Limb (tissue), 2 donors: ENCODE measurements around the gene ANGEL2.

Experiments used
- DNase-seq, 2 donors: peaks; one replicate each; pipeline ENCODE4 v3.0.0-alpha.2; 2016; ENCODE audit errors: extremely low spot score in 2 of 2

ANGEL2 gene

GRCh38 chr1:212951947-212952640, 63.6 kb downstream of the ANGEL2 start:
- DNase-seq, result no peak

GRCh38 chr1:212951126-212951946, 64.3 kb downstream of the ANGEL2 start:
- peak in 1 of 2 donors; percentile 51 for DNase-seq

- peak; percentile 91 for DNase-seq
Observed at GRCh38 chr1:212950243-212951125, 65.2 kb downstream of the ANGEL2 start, which contains the start of gene VASH2. TSS of gene VASH2 (plus strand) at chr1:212950541. CDS start at chr1:212951543, 1,002 bp downstream.

GRCh38 chr1:212949771-212950170, 65.9 kb downstream of the ANGEL2 start:
- no peak for DNase-seq

- DNase-seq, result no peak
Observed at GRCh38 chr1:212946872-212947271, 68.8 kb downstream of the ANGEL2 start.

GRCh38 chr1:212945463-212946160, 70.1 kb downstream of the ANGEL2 start:
- DNase-seq, result no peak

GRCh38 chr1:212945056-212945455, 70.6 kb downstream of the ANGEL2 start:
- no peak for DNase-seq

GRCh38 chr1:212944229-212944901, 71.3 kb downstream of the ANGEL2 start:
- no peak for DNase-seq

GRCh38 chr1:212943393-212943710, 72.3 kb downstream of the ANGEL2 start:
- no peak for DNase-seq

GRCh38 chr1:212942679-212943392, 72.8 kb downstream of the ANGEL2 start:
- DNase-seq, result no peak
